ENCODE results near the gene HYOU1.
"Not testable (repeated sequence)": the region's sequence is repeated elsewhere in the genome, so short reads cannot be mapped to it uniquely, and the experiment has no call there.

The HYOU1 gene

DNA sequence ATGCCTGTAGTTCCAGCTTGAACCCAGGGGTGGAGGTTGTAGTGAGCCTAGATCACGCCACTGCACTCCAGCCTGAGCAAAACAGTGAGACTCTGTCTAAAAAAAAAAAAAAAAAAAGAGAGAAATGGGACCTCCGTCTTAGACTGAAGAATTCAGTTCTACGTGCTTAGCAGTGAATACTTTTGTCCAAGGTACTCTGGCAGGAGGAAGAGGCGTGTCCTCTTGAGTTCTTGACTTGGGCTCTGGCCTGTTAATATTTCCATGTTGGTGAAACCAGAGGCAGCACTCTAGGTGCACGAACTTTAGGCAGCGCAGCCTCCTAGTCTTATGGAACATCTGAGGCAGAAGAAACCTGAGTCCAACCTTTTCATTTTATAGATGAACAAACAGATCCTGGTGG lies 30.1 kb upstream of the HYOU1 start:
- no peak for DNase-seq

- DNase-seq: no peak
Observed at GRCh38 chr11:119085437-119085847, 28.4 kb upstream of the HYOU1 start.

DNA sequence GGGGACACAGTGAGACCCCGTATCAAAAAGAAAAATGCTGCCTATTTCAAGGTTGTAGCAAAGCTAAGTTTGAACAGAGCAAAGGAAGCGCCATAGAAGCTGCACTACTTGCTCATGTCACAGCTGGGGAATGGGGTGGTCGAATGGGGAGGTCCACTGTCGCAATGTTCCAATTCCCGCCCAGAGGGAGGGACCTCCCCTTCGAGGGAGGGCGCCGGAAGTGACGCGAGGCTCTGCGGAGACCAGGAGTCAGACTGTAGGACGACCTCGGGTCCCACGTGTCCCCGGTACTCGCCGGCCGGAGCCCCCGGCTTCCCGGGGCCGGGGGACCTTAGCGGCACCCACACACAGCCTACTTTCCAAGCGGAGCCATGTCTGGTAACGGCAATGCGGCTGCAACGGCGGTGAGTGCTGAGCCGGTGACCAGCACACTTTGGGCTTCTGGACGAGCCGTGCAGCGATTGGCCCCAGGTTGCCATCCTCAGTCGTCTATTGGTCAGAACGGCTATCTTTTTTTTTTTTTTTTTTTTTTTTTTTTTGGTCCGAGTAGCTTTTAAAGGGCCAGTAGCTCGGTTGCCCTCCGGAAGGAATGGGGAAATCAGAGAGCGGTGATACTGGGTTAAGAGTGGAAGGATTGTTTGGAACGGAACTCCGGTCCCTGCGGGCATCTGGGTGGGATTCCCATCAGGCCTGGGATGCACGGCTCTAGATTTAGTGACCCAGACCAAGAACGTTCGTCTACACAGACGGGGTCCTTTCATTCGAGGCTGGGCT lies 27.8 kb upstream of the HYOU1 start, which contains the start of gene HMBS:
HMBS (plus strand) TSS at position 219 of the 774 bp plus-strand sequence; CDS start at position 372, 153 bp downstream.
- peak; percentile 64 for DNase-seq

GRCh38 chr11:119081682-119082260 lies 24.8 kb upstream of the HYOU1 start:
- DNase-seq: no peak

- DNase-seq: no peak
Observed at GRCh38 chr11:119078675-119079420, 21.8 kb upstream of the HYOU1 start.

DNA sequence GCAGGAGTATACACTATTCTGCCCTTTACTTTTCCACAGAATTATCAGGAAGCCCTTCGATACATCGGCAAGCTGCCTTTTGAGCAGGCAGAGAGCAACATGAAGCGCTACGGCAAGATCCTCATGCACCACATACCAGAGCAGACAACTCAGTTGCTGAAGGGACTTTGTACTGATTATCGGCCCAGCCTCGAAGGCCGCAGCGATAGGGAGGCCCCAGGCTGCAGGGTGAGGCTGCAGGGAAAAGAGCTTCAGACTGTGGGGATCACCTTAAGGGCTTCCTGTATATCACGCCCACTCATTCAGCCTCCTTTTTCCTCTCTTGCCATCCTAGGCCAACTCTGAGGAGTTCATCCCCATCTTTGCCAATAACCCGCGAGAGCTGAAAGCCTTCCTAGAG lies 20.8 kb upstream of the HYOU1 start:
- DNase-seq: no peak

- DNase-seq: peak; percentile 43
Observed at GRCh38 chr11:119067371-119068222, 10.6 kb upstream of the HYOU1 start, which contains the start of gene VPS11. TSS of gene VPS11 (plus strand) at chr11:119067818. CDS start at chr11:119067824, 6 bp downstream.

GRCh38 chr11:119065369-119065768 lies 8.4 kb upstream of the HYOU1 start:
- no peak for DNase-seq

GRCh38 chr11:119062779-119063178 lies 5.8 kb upstream of the HYOU1 start:
- no peak for DNase-seq

DNA sequence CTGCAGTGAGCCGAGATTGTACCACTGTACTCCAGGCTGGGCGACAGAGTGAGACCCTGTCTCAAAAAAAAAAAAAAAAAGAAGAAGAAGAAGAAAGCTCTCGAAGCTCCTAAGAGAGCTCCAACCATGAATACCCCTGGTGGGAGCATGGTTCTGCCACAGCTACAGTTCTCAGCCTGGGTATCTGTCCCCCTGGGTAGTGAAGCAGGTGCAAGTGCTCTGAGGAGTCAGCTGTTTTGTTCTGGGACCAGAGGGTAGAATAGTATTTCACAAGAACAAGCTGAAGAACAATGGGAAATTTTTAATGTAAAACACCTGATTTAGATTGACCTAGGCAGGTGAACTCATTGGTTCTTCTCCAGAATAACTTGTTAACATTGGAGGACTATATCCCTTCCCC lies 4.3 kb upstream of the HYOU1 start:
- DNase-seq: no peak

- not testable (repeated sequence) for DNase-seq
Observed at GRCh38 chr11:119059128-119059527, 2.1 kb upstream of the HYOU1 start.

GRCh38 chr11:119056421-119056999 lies 495 bp downstream of the HYOU1 start:
- no peak for DNase-seq

DNA sequence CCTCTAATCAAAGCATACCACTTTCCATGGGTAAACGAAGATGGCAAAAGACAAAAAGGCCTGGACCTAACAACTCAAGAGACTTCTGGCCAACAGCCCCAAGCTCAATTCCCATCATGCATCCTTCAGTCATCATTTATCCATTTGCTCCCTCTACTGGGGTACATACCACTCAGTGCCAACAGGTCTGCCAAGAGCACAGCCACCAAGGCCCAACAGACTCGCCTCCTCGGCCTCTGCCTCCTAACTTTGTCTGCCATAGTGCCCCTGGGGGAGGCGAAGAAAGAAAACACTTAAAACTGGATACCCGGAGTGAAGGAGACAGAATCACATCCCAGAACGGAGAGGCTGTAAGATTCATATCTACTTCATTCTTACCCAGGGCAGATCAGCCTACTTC lies 1.1 kb downstream of the HYOU1 start:
- no peak for DNase-seq

GRCh38 chr11:119054418-119054817 lies 2.6 kb downstream of the HYOU1 start:
- no peak for DNase-seq

DNA sequence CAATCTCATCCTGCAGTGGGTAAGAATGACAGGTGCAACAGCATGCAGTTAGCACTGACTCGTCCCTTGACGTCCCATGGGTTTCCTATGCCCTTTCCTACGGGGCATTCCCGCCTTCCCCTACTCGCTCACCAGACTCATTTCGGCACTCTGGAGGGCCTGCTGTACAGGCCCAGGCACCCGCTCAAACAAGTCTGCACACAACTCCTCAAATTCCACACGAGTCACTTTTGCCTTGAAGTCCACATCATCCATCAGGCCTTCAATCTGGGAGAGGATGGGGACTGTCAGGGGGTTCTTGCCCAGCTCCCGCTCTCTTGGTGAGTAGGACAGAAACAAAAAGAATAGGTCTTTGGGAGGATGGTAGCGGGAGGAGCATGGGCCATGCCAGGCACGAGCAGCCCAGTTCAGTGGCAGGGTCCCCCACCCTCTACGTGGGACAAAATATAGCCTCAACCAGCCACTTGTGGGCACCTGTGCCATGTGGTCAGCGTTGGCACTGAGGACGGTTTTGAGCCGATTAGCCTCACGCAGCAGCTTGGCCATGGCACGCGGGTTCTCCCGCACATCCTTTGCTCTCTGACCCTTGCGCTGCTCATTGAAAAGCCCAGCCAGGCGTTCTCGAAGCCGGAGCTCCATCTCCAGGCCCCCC lies 4.7 kb downstream of the HYOU1 start:
- DNase-seq: no peak

GRCh38 chr11:119051440-119052162 lies 5.4 kb downstream of the HYOU1 start:
- DNase-seq: no peak

GRCh38 chr11:119049081-119049480 lies 7.9 kb downstream of the HYOU1 start:
- no peak for DNase-seq

DNA sequence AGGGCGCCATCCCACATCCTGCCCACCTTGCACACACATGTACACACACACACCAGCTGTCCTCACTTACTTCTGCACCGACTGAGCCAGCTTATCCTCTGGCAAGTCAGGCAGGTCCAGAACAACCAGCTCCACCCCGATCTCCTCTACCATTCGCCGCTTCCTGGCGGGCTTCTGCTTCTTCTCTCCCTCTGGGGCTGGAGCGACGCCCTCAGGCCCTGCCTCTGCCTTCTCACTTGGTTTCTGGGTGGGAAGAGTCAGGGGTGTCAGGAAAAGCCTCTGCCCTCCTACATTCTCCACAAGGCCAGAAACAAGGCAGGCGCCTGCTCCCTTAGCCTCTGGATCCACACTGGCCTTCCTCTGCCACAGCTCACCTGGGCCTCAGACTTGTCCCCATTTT lies 8.4 kb downstream of the HYOU1 start:
- no peak for DNase-seq

DNA sequence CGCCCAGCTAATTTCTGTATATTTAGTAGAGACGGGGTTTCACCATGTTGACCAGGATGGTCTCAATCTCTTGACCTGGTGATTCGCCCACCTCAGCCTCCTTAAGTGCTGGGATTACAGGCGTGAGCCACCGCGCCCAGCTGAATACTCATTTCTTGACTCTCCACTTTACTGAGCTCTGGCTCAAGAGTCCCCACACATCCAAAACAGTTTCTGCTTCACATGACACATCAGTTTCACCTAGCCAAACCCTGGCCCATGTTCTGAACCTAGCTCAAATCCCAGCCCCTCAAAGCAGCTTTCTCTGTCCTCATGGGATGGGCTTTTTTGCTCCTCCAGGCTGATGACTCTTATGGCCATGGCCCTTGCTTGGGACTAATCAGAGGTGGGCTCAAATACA lies 9.8 kb downstream of the HYOU1 start:
- no peak for DNase-seq

DNA sequence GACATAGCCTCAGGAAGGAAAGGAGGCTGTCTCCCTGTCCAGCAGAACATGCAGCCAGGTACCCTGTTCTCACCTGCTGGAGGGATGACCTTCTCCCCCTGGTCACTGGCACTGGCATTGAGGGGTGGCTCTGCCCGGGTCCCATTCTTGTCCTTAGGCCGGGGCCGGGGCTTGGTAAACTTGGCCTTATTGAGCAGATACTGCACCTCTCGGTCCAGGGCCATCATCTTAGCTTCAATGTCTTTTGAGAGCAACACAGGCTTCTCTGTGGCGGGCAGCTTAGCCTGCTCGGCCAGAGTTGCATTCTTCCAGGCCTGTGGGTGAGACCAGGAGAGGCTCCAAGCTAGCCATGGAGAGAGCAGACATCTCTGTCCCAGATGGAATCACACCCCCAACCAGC lies 10.5 kb downstream of the HYOU1 start:
- no peak for DNase-seq

DNA sequence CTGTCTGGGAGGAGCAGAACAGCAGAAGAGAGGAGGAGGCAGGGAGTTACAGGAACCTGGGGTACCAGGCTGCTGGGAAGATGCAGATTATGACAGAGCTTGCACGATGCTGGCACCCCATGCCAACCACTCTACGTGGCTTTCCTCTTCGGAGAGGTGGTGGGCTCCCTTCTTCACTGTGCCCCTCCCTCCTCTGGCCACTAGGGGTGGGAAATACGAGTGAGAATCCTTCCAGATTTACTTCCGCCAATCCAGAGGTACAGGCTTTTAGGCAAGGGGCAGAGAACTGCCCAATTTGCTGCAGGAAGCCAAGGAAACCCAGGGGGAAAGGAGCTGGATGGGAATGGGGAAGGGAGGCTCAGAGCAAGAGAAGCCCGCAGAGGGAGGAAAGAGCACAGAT lies 12.3 kb downstream of the HYOU1 start:
- no peak for DNase-seq
